Measurements from ENCODE around the gene RTN4RL1. TPM values are rescaled to one million over a fixed set of nuclear protein-coding genes. Genes with fewer than 3 reads are reported as not detected.

RTN4RL1 gene
- total and polyA plus RNA-seq, 2 of the 13 experiments (the other 11 are each of a cell fraction or from before 2014, with no cell fraction given): 0.01 TPM; not detected in 1

DNA sequence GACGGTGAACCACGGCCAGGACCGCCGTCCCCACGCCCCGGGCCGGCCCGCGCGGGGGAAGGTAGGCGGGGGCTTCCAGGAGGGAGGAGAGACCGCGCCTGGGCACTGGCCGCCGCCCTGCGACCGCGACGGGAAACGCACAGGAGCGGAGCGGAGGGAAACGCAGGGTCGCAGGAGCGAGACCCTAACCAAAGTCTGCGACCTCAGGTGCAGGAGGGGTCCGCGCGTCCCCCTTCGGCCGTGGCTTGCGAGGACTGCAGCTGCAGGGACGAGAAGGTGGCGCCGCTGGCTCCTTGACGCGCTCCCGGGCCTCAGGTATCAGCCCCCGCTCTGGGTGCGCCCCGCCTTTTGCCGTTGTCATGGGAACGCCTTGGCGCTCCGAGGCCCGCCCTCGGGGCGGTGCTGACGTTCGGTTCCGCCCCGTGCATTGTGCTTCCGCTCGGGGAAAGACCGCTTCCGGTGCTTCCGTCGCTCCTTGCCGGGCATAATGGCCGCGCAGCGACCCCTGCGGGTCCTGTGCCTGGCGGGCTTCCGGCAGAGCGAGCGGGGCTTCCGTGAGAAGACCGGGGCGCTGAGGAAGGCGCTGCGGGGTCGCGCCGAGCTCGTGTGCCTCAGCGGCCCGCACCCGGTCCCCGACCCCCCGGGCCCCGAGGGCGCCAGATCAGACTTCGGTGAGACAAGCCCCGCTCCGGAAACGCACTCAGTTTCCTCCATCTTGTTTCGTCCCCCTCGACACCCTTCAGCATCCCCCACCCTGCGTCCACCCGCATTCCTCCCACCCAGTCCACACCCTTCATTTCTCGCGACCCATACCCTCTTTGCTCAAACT, 16.6 kb upstream of the RTN4RL1 start, which contains the start of gene OVCA2 (continued):
- no peak for TF ChIP-seq RNF219 (CRISPR knock-in tag; IDR thresholded peaks at IDR 0.05)
- TF ChIP-seq PRPF4 (IDR thresholded peaks at IDR 0.05; ENCODE audit: low read depth, low read length, poor library complexity, severe bottlenecking): no peak
- no peak for TF ChIP-seq SMAD1 (CRISPR knock-in tag; IDR thresholded peaks at IDR 0.05; ENCODE audit: borderline replicate concordance, low read depth)
- TF ChIP-seq ZNF225 (CRISPR knock-in tag; IDR thresholded peaks at IDR 0.05): no peak
- TF ChIP-seq, protein P1, sequence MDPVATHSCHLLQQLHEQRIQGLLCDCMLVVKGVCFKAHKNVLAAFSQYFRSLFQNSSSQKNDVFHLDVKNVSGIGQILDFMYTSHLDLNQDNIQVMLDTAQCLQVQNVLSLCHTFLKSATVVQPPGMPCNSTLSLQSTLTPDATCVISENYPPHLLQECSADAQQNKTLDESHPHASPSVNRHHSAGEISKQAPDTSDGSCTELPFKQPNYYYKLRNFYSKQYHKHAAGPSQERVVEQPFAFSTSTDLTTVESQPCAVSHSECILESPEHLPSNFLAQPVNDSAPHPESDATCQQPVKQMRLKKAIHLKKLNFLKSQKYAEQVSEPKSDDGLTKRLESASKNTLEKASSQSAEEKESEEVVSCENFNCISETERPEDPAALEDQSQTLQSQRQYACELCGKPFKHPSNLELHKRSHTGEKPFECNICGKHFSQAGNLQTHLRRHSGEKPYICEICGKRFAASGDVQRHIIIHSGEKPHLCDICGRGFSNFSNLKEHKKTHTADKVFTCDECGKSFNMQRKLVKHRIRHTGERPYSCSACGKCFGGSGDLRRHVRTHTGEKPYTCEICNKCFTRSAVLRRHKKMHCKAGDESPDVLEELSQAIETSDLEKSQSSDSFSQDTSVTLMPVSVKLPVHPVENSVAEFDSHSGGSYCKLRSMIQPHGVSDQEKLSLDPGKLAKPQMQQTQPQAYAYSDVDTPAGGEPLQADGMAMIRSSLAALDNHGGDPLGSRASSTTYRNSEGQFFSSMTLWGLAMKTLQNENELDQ (CRISPR knock-in tag; IDR thresholded peaks at IDR 0.05; ENCODE audit: borderline replicate concordance): no peak
- TF ChIP-seq, protein P2, sequence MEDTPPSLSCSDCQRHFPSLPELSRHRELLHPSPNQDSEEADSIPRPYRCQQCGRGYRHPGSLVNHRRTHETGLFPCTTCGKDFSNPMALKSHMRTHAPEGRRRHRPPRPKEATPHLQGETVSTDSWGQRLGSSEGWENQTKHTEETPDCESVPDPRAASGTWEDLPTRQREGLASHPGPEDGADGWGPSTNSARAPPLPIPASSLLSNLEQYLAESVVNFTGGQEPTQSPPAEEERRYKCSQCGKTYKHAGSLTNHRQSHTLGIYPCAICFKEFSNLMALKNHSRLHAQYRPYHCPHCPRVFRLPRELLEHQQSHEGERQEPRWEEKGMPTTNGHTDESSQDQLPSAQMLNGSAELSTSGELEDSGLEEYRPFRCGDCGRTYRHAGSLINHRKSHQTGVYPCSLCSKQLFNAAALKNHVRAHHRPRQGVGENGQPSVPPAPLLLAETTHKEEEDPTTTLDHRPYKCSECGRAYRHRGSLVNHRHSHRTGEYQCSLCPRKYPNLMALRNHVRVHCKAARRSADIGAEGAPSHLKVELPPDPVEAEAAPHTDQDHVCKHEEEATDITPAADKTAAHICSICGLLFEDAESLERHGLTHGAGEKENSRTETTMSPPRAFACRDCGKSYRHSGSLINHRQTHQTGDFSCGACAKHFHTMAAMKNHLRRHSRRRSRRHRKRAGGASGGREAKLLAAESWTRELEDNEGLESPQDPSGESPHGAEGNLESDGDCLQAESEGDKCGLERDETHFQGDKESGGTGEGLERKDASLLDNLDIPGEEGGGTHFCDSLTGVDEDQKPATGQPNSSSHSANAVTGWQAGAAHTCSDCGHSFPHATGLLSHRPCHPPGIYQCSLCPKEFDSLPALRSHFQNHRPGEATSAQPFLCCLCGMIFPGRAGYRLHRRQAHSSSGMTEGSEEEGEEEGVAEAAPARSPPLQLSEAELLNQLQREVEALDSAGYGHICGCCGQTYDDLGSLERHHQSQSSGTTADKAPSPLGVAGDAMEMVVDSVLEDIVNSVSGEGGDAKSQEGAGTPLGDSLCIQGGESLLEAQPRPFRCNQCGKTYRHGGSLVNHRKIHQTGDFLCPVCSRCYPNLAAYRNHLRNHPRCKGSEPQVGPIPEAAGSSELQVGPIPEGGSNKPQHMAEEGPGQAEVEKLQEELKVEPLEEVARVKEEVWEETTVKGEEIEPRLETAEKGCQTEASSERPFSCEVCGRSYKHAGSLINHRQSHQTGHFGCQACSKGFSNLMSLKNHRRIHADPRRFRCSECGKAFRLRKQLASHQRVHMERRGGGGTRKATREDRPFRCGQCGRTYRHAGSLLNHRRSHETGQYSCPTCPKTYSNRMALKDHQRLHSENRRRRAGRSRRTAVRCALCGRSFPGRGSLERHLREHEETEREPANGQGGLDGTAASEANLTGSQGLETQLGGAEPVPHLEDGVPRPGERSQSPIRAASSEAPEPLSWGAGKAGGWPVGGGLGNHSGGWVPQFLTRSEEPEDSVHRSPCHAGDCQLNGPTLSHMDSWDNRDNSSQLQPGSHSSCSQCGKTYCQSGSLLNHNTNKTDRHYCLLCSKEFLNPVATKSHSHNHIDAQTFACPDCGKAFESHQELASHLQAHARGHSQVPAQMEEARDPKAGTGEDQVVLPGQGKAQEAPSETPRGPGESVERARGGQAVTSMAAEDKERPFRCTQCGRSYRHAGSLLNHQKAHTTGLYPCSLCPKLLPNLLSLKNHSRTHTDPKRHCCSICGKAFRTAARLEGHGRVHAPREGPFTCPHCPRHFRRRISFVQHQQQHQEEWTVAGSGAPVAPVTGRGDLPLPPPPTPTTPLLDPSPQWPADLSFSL (CRISPR knock-in tag; IDR thresholded peaks at IDR 0.05): no peak
- no peak for TF ChIP-seq HHEX (CRISPR knock-in tag; IDR thresholded peaks at IDR 0.05)
- TF ChIP-seq ZFP36 (IDR thresholded peaks at IDR 0.05; ENCODE audit: borderline replicate concordance, low read depth, low read length, partially characterized antibody): no peak
- TF ChIP-seq ZNF138 (CRISPR knock-in tag; IDR thresholded peaks at IDR 0.05; ENCODE audit: low read depth): no peak
- TF ChIP-seq REXO4 (CRISPR knock-in tag; IDR thresholded peaks at IDR 0.05; ENCODE audit: borderline replicate concordance): no peak
- no peak for TF ChIP-seq ZNF326 (CRISPR knock-in tag; IDR thresholded peaks at IDR 0.05; ENCODE audit: borderline replicate concordance)
- peak; percentile 74 for TF ChIP-seq UBTF (CRISPR knock-in tag; IDR thresholded peaks at IDR 0.05)

All from HepG2 (cell line).